HG03097 (cell line): Measurements from ENCODE around the gene CXCL9.
"Not testable (repeated sequence)": the region's sequence is repeated elsewhere in the genome, so short reads cannot be mapped to it uniquely, and the experiment has no call there.

Source experiments
- ATAC-seq: cut with Tn5 transposase; IDR thresholded peaks from one replicate; pipeline ENCODE4 v1.9.1; 2021; ENCODE audit not compliant: unreplicated experiment, low FRiP score

CXCL9 gene

DNA sequence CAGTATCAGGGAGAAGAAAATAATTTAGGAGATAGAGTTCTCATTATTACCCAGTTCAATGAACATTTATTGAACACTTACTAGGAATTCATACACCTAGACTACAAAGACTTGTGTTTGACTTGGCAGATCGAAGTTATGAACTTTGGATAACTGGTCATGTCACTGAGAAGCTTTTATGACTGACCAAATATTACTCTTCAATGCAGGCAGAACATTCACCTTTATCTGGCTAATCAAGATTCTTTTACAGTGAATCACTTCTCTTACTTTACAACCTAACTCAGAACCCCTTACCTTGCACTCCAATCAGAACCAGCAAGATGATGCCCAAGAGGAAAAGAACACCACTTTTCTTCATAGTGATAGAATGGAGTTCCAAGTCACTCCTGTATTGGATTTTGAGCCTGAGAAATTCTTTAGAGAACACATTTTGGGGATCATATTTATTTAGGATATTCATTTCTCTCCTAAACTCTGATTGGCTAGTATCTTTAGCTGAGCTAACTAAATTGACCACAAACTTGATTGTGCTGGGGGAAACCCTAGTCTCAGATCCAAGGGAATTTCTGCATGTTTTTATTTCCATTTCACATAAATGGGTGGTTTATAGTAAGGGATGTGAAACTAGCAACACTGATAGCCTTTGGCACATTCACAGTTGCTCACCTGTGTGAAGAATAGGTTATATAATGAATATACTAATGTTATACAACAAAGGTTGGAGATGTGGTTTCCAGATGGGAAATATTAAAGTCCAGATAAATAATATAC lies at the start of gene CXCL9:
TSS of gene CXCL9 (minus strand) at position 421 of the 774 bp plus-strand sequence. CDS start at position 361, 60 bp downstream.
- no peak for ATAC-seq

DNA sequence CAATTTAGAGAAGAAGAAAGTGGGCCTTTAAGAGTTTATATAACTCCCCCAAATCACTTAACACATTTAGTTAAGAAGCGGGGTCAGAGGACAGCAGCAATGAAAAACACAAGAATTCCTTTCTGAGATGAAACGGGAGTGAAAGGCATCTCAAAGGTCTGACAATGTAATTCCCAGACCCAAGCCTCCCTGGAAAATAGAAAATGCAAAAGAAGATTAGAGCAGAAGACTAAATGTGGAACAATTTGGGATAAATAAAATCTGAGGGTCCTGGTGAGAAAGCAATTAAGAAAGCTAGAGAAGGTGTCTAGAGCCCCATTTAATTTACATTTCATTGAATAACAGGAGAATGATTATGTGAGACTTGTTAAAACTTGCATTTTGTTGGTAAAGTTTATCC lies 48.1 kb upstream of the CXCL9 start:
- ATAC-seq = no peak

DNA sequence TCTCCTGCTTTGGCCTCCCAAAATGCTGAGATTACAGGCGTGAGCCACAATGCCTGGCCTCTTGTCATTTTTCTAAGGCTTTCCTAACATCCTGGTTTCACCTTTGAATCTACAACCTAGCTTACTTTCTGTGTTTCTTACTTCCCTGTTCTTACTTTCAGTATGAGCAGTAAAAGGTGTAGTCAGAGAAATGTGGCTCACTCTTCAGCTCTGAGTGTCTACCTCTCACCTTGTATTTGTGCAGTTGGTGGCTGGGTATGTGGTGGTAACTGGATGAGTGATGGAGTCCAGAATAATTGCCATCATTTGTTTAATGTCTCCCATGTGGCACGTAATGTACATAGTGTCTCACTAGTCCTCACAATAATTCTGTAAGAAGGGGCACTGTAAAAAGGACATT lies 47.7 kb upstream of the CXCL9 start:
- ATAC-seq = peak; percentile 92

DNA sequence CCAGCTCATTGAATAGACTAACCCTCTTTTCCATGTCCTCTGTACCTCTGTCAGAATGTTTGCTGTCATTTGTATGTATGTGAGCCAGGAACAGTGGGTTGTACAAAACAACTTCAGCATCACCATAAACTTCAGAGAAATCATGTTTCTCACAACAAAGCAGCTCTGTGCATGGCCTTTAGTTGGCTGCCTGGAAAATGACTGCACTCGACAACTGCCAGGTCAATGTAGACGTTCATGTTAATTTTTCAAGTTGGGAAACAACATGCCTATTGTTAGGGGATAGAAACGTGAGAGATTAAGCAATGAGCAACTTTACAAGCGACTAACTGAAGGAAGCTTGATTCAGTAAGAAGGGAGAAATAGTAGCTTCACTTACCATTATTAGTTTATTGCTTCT lies 46.4 kb upstream of the CXCL9 start:
- no peak for ATAC-seq

DNA sequence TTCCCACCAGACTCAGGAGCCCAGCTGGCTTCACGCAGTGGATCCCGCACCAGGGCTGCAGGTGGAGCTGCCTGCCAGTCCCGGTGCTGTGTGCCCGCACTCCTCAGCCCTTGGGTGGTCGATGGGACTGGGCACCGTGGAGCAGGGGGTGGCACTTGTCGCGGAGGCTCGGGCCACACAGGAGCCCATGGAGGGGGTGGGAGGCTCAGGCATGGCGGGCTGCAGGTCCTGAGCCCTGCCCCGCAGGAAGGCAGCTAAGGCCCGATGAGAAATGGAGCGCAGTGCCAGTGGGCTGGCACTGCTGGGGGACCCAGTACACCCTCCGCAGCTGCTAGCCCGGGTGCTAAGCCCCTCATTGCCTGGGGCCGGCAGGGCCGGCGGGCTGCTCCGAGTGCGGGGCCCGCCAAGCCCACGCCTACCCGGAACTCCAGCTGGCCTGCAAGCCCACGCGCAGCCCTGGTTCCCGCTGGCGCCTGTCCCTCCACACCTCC lies 43.3 kb upstream of the CXCL9 start:
- ATAC-seq = not testable (repeated sequence)

DNA sequence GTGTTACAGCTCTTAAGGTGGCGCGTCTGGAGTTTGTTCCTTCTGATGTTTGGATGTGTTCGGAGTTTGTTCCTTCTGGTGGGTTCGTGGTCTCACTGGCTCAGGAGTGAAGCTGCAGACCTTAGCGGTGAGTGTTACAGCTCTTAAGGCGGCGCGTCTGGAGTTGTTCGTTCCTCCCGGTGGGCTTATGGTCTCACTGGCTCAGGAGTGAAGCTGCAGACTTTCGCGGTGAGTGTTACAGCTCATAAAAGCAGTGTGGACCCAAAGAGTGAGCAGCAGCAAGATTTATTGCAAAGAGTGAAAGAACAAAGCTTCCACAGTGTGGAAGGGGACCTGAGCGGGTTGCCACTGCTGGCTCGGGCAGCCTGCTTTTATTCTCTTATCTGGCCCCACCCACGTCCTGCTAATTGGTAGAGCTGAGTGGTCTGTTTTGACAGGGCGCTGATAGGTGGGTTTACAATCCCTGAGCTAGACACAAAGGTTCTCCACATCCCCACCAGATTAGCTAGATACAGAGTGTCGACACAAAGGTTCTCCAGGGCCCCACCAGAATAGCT lies 42.6 kb upstream of the CXCL9 start:
- not testable (repeated sequence) for ATAC-seq

DNA sequence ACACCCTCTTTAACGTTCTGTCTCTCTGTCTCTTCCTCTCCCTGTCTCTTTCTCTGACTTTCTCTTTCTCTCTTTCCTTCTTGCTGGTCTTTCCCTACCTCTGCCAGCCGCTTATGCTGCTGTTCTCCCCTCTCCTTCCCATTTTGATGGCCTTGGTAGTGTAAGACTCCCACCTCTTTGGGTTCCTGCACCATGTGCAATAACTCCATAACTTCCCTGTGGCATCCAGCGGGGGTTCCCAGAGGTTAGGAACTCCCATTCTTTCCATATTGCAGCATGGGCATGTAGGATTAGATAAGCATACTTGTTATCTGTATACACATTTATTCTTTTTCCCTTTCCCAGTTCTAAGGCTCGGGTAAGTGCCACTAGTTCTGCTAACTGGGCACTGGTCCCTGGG lies 37.4 kb upstream of the CXCL9 start:
- ATAC-seq = not testable (repeated sequence)

DNA sequence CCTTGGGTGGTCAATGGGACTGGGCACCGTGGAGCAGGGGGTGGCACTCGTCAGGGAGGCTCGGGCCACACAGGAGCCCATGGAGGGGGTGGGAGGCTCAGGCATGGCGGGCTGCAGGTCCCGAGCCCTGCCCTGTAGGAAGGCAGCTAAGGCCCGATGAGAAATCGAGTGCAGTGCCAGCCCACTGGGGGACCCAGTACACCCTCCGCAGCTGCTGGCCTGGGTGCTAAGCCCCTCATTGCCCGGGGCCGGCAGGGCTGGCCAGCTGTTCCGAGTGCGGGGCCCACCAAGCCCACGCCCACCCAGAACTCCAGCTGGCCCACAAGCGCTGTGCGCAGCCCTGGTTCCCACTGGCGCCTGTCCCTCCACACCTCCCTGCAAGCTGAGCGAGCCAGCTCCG lies 36.0 kb upstream of the CXCL9 start:
- ATAC-seq = not testable (repeated sequence)

DNA sequence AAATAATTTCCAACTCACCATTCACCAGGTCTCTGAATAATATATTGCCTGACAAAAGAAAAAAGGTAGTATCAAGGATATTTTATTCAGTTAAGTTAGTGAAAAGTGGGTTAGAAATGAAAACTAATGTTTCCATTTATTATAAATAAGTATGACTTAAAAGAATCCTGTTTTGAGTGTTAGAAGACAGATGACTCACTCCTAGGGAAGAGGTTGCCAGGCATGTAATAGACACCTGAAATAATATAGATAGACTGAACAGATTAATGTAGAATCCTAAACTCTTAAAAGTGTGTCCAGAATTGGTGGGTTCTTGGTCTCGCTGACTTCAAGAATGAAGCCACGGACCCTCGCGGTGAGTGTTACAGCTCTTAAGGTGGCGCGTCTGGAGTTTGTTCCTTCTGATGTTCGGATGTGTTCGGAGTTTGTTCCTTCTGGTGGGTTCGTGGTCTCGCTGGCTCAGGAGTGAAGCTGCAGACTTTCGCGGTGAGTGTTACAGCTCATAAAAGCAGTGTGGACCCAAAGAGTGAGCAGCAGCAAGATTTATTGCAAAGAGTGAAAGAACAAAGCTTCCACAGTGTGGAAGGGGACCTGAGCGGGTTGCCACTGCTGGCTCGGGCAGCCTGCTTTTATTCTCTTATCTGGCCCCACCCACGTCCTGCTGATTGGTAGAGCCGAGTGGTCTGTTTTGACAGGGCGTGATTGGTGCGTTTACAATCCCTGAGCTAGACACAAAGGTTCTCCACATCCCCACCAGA lies 35.1 kb upstream of the CXCL9 start:
- ATAC-seq = not testable (repeated sequence)

DNA sequence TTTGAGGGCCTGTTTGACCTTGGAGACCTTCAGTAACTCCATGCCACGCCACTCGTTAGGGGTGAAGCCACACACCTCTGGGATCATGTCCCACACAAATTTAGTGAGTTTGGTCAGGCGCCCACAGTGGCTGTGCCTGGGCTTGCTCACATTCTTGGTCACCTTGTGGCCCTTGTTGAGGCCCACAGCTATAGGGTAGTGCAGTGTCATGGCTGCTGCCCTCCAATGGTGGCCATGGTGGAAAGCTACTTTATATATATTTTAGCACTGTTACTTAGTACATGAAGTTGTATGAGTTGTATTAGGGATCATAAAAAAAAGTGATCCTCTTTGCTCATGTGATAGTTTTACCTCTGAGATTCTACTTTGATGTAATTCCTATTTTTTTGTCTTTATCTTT lies 29.5 kb upstream of the CXCL9 start:
- no peak for ATAC-seq

DNA sequence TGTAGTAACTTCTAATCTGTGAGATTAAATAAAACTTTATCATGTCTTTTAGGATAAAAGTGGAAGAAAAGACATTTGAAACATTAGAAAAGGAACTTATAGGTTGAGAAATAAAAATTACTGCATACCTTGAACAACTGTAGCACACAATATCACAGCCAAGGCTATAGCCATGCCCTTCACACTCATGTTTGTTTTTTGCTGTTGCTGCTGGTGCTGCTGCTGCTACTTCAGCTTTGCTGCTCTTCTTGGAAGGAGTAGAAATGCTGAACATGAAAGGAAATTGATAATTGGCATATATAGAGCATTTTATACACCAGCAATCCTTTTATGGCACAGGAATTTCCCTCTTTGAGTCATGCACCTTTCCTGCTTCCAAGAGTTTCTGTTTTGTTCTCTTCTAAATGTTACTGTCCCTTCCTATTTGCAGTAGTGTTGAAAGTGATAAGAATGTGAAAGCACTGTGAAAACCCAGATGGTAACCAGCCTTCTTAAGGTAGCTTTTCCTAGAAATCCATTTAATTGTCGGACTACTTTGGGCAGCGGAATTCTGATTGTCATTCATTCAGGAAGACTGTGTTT lies 28.6 kb upstream of the CXCL9 start, which contains the start of gene CXCL11:
TSS of gene CXCL11 (minus strand) at position 272 of the 582 bp plus-strand sequence. CDS start at position 189, 83 bp downstream.
- ATAC-seq = no peak

DNA sequence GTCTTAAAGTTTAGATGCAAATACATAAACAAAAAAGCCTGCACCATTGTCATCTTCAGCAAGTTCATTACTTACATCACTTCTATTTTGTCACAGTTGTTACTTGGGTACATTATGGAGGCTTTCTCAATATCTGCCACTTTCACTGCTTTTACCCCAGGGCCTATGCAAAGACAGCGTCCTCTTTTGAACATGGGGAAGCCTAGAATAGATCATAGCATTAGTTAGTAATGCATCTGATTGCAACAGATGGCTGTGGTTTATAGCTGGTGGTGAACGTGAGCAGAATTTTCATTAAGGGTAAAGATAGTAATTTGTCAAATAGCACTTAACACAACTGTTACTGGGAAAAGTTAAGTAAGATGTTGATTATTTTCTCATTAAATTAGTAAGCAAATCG lies 27.8 kb upstream of the CXCL9 start:
- no peak for ATAC-seq

DNA sequence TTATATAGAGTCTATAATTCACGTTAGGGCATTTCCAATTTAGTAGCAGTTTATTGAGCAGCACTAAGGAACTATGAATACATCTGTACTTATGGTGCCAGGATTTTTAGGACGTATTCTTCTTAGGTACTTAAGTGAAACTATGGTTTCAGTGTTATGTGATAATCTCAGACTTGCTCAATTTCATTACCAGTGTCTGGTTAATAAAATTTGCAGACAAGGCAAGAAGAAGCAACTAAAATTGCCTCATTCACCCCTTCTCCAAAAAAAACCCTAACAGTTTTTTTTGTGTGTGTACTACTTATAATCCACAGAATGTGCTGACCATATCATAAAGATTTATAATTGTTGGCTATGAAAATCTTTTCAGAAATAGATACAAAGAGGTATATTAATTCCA lies 22.0 kb upstream of the CXCL9 start:
- no peak for ATAC-seq

DNA sequence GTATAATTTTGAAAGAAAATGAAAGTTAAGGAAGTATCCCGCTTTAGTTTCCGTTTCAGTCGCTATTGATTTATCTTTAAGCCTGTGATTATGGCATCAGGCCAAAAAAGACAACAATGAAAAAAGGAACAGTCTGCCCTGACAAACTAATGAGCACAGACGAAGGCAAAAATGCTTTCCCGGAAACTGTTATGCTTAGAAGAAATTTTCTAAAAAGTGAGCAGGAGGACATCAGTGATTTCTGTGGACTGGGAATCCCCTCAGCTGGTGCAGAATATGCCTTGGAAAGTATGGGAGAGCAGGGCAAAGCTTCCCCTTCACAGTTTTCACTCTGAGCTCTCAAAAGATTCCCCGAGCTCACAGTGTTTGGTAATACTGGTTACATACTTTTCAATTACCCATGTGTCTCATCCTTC lies 21.0 kb upstream of the CXCL9 start:
- no peak for ATAC-seq

DNA sequence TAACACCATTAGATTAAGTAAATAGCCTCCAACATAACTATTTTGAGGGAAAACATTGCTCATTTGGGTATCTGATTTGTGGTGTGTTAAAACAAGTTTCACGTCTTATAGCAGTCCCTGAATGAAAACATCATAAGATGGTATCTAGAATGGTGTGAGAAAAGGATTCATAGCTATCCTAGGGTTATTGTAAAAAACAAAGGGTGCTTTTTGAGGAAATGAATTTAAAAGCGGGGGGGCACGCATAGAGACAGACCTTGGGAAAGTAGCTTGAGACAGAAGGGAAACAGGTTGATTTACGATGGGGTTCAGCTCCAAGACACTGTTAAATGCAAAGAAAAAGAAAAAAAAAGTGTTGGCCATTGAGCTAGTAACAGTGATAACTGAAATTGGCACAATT lies 16.8 kb upstream of the CXCL9 start:
- no peak for ATAC-seq

DNA sequence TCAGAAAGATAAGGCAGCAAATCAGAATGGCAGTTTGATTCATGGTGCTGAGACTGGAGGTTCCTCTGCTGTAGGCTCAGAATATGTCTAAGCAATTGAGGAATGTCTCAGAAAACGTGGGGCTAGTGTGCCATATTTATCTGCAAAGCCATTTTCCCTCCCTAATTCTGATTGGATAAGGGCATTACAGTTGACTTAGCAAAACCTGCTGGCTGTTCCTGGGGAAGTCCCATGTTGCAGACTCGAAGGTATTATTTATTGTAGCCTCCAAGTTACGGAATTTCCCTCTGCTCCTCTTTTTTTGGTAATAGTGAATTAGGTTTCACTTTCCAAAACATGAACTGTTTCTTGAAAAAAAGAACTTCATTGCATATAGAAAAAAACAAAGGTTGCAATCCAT lies 16.1 kb upstream of the CXCL9 start, which contains the start of gene CXCL10:
TSS of gene CXCL10 (minus strand) at position 109 of the 400 bp plus-strand sequence. CDS start at position 43, 66 bp downstream.
- ATAC-seq = no peak

DNA sequence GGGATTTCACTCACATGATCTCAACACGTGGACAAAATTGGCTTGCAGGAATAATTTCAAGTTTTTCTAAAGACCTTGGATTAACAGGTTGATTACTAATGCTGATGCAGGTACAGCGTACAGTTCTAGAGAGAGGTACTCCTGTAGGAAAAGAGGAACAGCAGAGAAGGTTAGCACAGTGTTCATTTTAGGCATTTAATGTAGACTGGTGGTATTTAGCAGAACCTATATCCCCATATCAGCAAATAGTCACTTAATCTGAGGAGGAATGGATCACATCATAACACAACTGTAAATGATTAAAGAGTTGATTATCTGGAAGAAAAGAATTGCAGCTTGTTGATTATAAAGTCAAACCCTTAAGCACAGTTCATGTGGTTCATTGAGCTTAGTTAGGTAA lies 15.4 kb upstream of the CXCL9 start:
- no peak for ATAC-seq

DNA sequence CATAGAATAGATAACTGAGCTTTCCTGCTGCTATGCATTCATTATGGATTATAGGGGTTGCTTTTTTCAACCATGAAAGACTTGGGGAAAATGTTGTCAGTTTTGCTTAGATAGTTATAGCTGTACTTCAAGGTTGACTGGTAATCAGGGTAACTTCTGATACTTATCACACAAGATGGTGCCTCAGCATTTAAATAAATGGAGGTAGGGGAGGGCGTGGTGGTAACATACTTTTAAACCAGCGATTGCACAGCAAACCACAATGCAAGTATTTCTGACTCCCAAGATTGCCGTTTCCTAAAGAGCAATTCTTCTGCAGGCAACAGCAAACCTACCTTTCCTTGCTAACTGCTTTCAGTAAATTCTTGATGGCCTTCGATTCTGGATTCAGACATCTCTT lies 14.7 kb upstream of the CXCL9 start:
- ATAC-seq = no peak

DNA sequence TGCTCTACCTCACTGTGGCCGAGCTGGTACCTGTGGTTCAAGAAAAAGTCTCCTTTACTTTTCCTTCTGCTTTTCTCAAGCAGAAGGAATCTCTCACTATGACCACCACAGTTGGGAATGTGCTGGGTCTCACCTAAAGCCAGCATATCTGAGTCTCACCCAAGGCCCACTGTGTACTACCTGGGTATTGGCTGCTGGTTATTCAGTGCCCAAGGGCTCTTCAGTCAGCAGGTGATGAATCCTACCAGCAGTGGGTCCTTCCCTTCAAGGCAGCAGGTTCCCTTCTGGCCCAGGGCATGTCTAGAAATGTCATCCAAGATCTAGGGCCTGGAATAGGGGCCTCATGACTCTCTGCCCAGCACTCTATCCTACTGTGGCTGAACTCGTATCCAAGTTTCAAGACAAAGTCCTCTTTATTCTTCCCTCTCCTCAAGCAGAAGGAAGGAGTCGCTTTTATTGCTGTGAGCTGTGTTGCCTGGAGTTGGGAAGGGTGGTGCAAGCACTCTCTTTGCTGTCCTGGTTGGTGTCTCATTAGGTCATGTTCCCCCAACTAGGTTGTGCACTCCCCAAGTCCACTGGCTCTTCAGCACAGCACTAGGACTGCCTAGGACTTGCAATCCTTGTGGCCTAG lies 9.9 kb upstream of the CXCL9 start:
- no peak for ATAC-seq

DNA sequence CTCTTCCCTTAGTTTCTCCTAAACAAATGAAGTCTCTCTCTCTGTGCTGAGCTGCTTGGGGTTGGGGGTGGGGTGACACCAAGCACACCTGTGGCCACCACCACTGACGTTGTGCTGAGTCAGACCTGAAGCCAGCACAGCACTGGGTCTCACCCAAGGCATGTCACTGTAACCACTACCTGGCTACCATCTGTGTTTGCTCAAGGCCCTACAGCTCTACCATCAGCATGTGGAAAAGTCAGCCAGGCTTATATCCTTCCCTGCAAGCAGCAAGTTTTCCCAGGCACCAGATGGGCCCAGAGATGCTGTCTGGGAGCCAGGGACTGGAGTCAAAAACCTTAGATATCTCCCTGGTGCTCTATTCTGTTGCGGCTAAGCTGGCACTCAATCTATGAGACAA lies 9.1 kb upstream of the CXCL9 start:
- no peak for ATAC-seq
